GM23338 (cell line): ENCODE measurements around the gene MNDA. TPM values are rescaled to one million over a fixed set of nuclear protein-coding genes. Genes with fewer than 3 reads are reported as not detected.

Source experiments
- ATAC-seq: fragments of 200-7000 bp; cut with Tn5 transposase; 3 replicates; pipeline ENCODE4 v1.9.1; 2020
- DNase-seq: peaks from one replicate; pipeline ENCODE4 v3.0.0-alpha.2; 2015; ENCODE audit warnings: low spot score
- H2AFZ ChIP-seq: fragments of 200-600 bp; sonication (generic); 2 replicates; pipeline ENCODE4 v1.8.0; 2016; ENCODE audit warnings: antibody characterized with exemption, mild to moderate bottlenecking, moderate library complexity
- H3F3A ChIP-seq: fragments of 200-600 bp; sonication (generic); replicated peaks from 2 replicates; pipeline ENCODE4 v1.8.0; 2017; ENCODE audit warnings: antibody characterized with exemption, mixed run types, low read depth
- H3K27ac ChIP-seq: fragments of 200-600 bp; sonication (generic); 2 replicates; pipeline ENCODE4 v1.6.1; 2016; ENCODE audit warnings: low read depth
- H3K27me3 ChIP-seq: fragments of 200-600 bp; sonication (generic); 2 replicates; pipeline ENCODE4 v1.8.0; 2016; ENCODE audit warnings: mild to moderate bottlenecking, mixed run types, moderate library complexity; ENCODE audit not compliant: insufficient read depth
- H3K36me3 ChIP-seq: fragments of 200-600 bp; sonication (generic); 2 replicates; pipeline ENCODE4 v1.8.0; 2016; ENCODE audit warnings: mild to moderate bottlenecking; ENCODE audit not compliant: insufficient read depth
- H3K4me1 ChIP-seq: fragments of 200-600 bp; sonication (generic); 2 replicates; pipeline ENCODE4 v1.8.0; 2016; ENCODE audit warnings: mild to moderate bottlenecking, moderate library complexity; ENCODE audit not compliant: insufficient read depth
- H3K4me2 ChIP-seq: fragments of 200-600 bp; sonication (generic); 2 replicates; pipeline ENCODE4 v1.7.1; 2017; ENCODE audit warnings: mixed run types
- H3K4me3 ChIP-seq: fragments of 200-600 bp; sonication (generic); 2 replicates; pipeline ENCODE4 v1.6.1; 2016; ENCODE audit warnings: mixed run types
- H3K79me2 ChIP-seq: fragments of 200-600 bp; sonication (generic); replicated peaks from 2 replicates; pipeline ENCODE4 v1.8.0; 2017; ENCODE audit warnings: mild to moderate bottlenecking; ENCODE audit not compliant: insufficient read depth
- H3K9me2 ChIP-seq: fragments of 200-600 bp; sonication (generic); 2 replicates; pipeline ENCODE4 v1.8.0; 2017; ENCODE audit not compliant: insufficient read depth
- H4K20me1 ChIP-seq: fragments of 200-600 bp; sonication (generic); replicated peaks from 2 replicates; pipeline ENCODE4 v1.8.0; 2017; ENCODE audit warnings: mild to moderate bottlenecking; ENCODE audit not compliant: insufficient read depth
- H3K27ac Mint-ChIP-seq: 2 replicates; pipeline ENCODE4 v1.8.0; 2020; ENCODE audit warnings: inconsistent platforms, mild to moderate bottlenecking, moderate library complexity, mixed read lengths
- H3K27me3 Mint-ChIP-seq: 3 replicates; pipeline ENCODE4 v1.8.0; 2022; ENCODE audit warnings: low read depth, mild to moderate bottlenecking, moderate library complexity, mixed read lengths, inconsistent platforms; ENCODE audit not compliant: insufficient read depth, poor library complexity
- H3K36me3 Mint-ChIP-seq: 3 replicates; pipeline ENCODE4 v1.8.0; 2021; ENCODE audit warnings: low read depth, mild to moderate bottlenecking, inconsistent platforms, moderate library complexity, mixed read lengths
- H3K4me1 Mint-ChIP-seq: 3 replicates; pipeline ENCODE4 v1.8.0; 2020; ENCODE audit warnings: mild to moderate bottlenecking, inconsistent platforms, mixed read lengths
- H3K4me3 Mint-ChIP-seq: 3 replicates; pipeline ENCODE4 v1.8.0; 2021; ENCODE audit warnings: moderate library complexity, mild to moderate bottlenecking, inconsistent platforms, mixed read lengths
- H3K9me3 Mint-ChIP-seq: 3 replicates; pipeline ENCODE4 v1.8.0; 2020; ENCODE audit warnings: moderate library complexity, mild to moderate bottlenecking, inconsistent platforms, mixed read lengths
- CREB1 ChIP-seq: fragments of 250-450 bp; sonication (Bioruptor Pico); IDR thresholded peaks from 2 replicates; pipeline ENCODE4 v1.5.0; 2020; ENCODE audit warnings: low read depth, mild to moderate bottlenecking, moderate library complexity
- CTCF ChIP-seq, 2 experiments: fragments of 200-600 bp in 1 of 2; sonication (generic) in 1 of 2; conservative IDR thresholded peaks; 2 replicates each; pipeline versions ENCODE4 v1.5.1 to v1.6.1; 2016 to 2017; ENCODE audit warnings: antibody characterized with exemption in 2 of 2, low read depth in 2 of 2, mild to moderate bottlenecking in 2 of 2, moderate library complexity in 1 of 2
- ETS1 ChIP-seq: IDR thresholded peaks from 2 replicates; pipeline ENCODE4 v1.6.1; 2016; ENCODE audit warnings: antibody characterized with exemption
- EZH2 ChIP-seq: fragments of 200-600 bp; sonication (generic); IDR thresholded peaks from one replicate; pipeline ENCODE4 v1.8.0; 2017; ENCODE audit warnings: antibody characterized with exemption, mild to moderate bottlenecking, low read depth; ENCODE audit not compliant: unreplicated experiment
- EZH2phosphoT487 ChIP-seq: fragments of 200-600 bp; sonication (generic); IDR thresholded peaks from one replicate; pipeline ENCODE4 v1.8.1; 2018; ENCODE audit warnings: antibody characterized with exemption; ENCODE audit not compliant: unreplicated experiment
- JUNB ChIP-seq: IDR thresholded peaks from one replicate; pipeline ENCODE4 v1.6.1; 2016; ENCODE audit warnings: antibody characterized with exemption; ENCODE audit not compliant: unreplicated experiment
- POLR2AphosphoS5 ChIP-seq: IDR thresholded peaks from 2 replicates; pipeline ENCODE4 v1.6.1; 2016; ENCODE audit warnings: antibody characterized with exemption, low read depth
- REST ChIP-seq: IDR thresholded peaks from one replicate; pipeline ENCODE4 v1.6.1; 2018; ENCODE audit warnings: antibody characterized with exemption; ENCODE audit not compliant: unreplicated experiment
- STAT1 ChIP-seq: IDR thresholded peaks from one replicate; pipeline ENCODE4 v1.6.1; 2016; ENCODE audit warnings: antibody characterized with exemption; ENCODE audit not compliant: unreplicated experiment
- ZNF462 ChIP-seq: fragments of 250-450 bp; sonication (Bioruptor Pico); IDR thresholded peaks from 2 replicates; pipeline ENCODE4 v1.5.0; 2020; ENCODE audit warnings: mild to moderate bottlenecking, moderate library complexity
- polyA plus RNA-seq: library from polyadenylated mRNA; unstranded; fragments of >200 nt; fragmentation: Nextera tagmentation; extraction: Ambion mirVana; gene quantifications from 2 replicates; pipeline ENCODE4 v1.2.1, GENCODE V29; 2016
- total RNA-seq: library from RNA; depleted of rRNA; stranded (reverse); fragments of >200 nt; shearing (Covaris generic); gene quantifications from 2 replicates; pipeline ENCODE4 v1.2.3, GENCODE V29; 2014

The MNDA gene
- total and polyA plus RNA-seq, 2 experiments from 2014 or later: not detected

- Histone ChIP-seq H3K27ac (no peak overlapping the region), H4K20me1 (no peaks in the 10 kb centered on the region), H3K4me3 (no peak overlapping the region), H3F3A (no peaks in the 10 kb centered on the region), H3K36me3 (no peaks in the 10 kb centered on the region), H3K9me2 (no peaks in the 10 kb centered on the region), H3K79me2 (no peaks in the 10 kb centered on the region), H2AFZ (no peak overlapping the region), H3K27me3 (no peaks in the 10 kb centered on the region), H3K4me1 (no peaks in the 10 kb centered on the region), H3K4me2 (no peak overlapping the region)
- Mint-ChIP-seq H3K4me3 (no peak overlapping the region), H3K36me3 (no peaks in the 10 kb centered on the region), H3K9me3 (peaks cover 2% of the 10 kb centered on the region; the same call in 1 of the 3 replicates), H3K27me3 (peaks cover 1% of the 10 kb centered on the region), H3K4me1 (no peaks in the 10 kb centered on the region), H3K27ac (no peak overlapping the region)
- no peak for DNase-seq
- TF ChIP-seq REST (no peak), ZNF462 (CRISPR knock-in tag) (no peak), EZH2 (no peak), CREB1 (CRISPR knock-in tag) (no peak), STAT1 (no peak), EZH2phosphoT487 (no peak), POLR2AphosphoS5 (no peak), ETS1 (no peak), CTCF (conservative IDR thresholded peaks at IDR 0.05; ENCODE audit: low read depth in 2 of 2) (no peak), JUNB (no peak)
- ATAC-seq: no peak
Measured at GRCh38 chr1:158898722-158899121, 67.6 kb downstream of the MNDA start.
